ENCODE measurements around the gene DNAJC24. TPM values are rescaled to one million over a fixed set of nuclear protein-coding genes. Genes with fewer than 3 reads are reported as not detected.

DNAJC24 gene
- total and polyA plus RNA-seq, 2 of the 4 experiments (the other 2 are of a cell fraction): 8.2 to 8.9 TPM

- no peak overlapping the region for H2BK20ac ChIP-seq (ENCODE audit: low read depth, low read length)
- no peak overlapping the region for H2BK5ac ChIP-seq (ENCODE audit: low read depth, low read length, poor library complexity, severe bottlenecking)
- H2AK5ac ChIP-seq (ENCODE audit: low read depth, low read length): no peak overlapping the region
- no peak overlapping the region for H3K9ac ChIP-seq (ENCODE audit: low read depth, low read length)
- BruUV-seq (replicated peaks): no TSS peak
- intact Hi-C loops (cut with micrococcal nuclease) (no loop called here), dilution Hi-C loops (cut with HindIII; ENCODE audit: low sequenced_read_pairs, unreplicated experiment) (no loop called here), in situ Hi-C loops (cut with MboI; ENCODE audit: low sequenced_read_pairs) (no loop called here)
- no peak overlapping the region for H3K4ac ChIP-seq (ENCODE audit: low read depth, low read length)
- POLR2A ChIA-PET (ENCODE audit: unreplicated experiment): no interaction called here
- no peak overlapping the region for H2BK15ac ChIP-seq (ENCODE audit: low read depth, low read length)
- CTCF ChIA-PET: no interaction called here
- no peaks in the 10 kb centered on the region for H3K9me3 ChIP-seq (ENCODE audit: control insufficient read depth, insufficient read depth, low read length)
- no peaks in the 10 kb centered on the region for H3K36me3 ChIP-seq (ENCODE audit: control insufficient read depth, insufficient read depth, low read length)
- no peak overlapping the region for H2BK120ac ChIP-seq (ENCODE audit: low read depth, low read length)
- H3K4me1 ChIP-seq (ENCODE audit: control insufficient read depth, insufficient read depth, low read length): no peaks in the 10 kb centered on the region
- no peak overlapping the region for H3K4me3 ChIP-seq (ENCODE audit: insufficient read depth, low read depth, low read length)
- DNase-seq (no peak), ATAC-seq (ENCODE audit: low read depth) (no peak)
- no peak overlapping the region for H3K27ac ChIP-seq (ENCODE audit: insufficient read depth, low read length)
- no peak for TF ChIP-seq SMC3 (IDR thresholded peaks at IDR 0.05; ENCODE audit: low read depth, low read length)
- TF ChIP-seq RCOR1 (IDR thresholded peaks at IDR 0.05; ENCODE audit: insufficient replicate concordance, low read length): no peak
- no peak for TF ChIP-seq POLR2A (IDR thresholded peaks at IDR 0.05; ENCODE audit: low read depth, low read length)
- TF ChIP-seq CHD1 (IDR thresholded peaks at IDR 0.05; ENCODE audit: low read depth, low read length): no peak
- TF ChIP-seq FOS (IDR thresholded peaks at IDR 0.05; ENCODE audit: low read depth, low read length): no peak
- no peak for TF ChIP-seq MAZ (IDR thresholded peaks at IDR 0.05; ENCODE audit: borderline replicate concordance, low read depth, low read length)
- TF ChIP-seq RAD21 (IDR thresholded peaks at IDR 0.05; ENCODE audit: low read length): no peak
- no peak for TF ChIP-seq MAFK (IDR thresholded peaks at IDR 0.05; ENCODE audit: low read depth, low read length)
- TF ChIP-seq BHLHE40 (IDR thresholded peaks at IDR 0.05; ENCODE audit: low read depth, low read length): no peak
- no peak for TF ChIP-seq RFX5 (IDR thresholded peaks at IDR 0.05; ENCODE audit: low read depth, low read length)
- no peak for TF ChIP-seq NFE2L2 (IDR thresholded peaks at IDR 0.05; ENCODE audit: low read depth, low read length)
- TF ChIP-seq CTCF (conservative IDR thresholded peaks at IDR 0.05; ENCODE audit: low read depth, low read length): no peak
- TF ChIP-seq CEBPB (IDR thresholded peaks at IDR 0.05; ENCODE audit: low read depth, low read length): no peak
- TF ChIP-seq, protein P1, sequence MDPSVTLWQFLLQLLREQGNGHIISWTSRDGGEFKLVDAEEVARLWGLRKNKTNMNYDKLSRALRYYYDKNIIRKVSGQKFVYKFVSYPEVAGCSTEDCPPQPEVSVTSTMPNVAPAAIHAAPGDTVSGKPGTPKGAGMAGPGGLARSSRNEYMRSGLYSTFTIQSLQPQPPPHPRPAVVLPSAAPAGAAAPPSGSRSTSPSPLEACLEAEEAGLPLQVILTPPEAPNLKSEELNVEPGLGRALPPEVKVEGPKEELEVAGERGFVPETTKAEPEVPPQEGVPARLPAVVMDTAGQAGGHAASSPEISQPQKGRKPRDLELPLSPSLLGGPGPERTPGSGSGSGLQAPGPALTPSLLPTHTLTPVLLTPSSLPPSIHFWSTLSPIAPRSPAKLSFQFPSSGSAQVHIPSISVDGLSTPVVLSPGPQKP (IDR thresholded peaks at IDR 0.05; ENCODE audit: borderline replicate concordance, low read depth, low read length): no peak
- peaks cover 5% of the 10 kb centered on the region; the same call in 1 of the 2 replicates for H4K20me1 ChIP-seq (ENCODE audit: insufficient read depth, low read length)
- H3K23ac ChIP-seq (ENCODE audit: low read depth, low read length): no peak overlapping the region
- no peak overlapping the region for H4K8ac ChIP-seq (ENCODE audit: low read depth in 2 of 2, low read length in 2 of 2)
- no peaks in the 10 kb centered on the region for H3K79me1 ChIP-seq (ENCODE audit: low read depth in 1 of 2, low read length in 2 of 2)
- no peak overlapping the region for H3K14ac ChIP-seq (replicated peaks; ENCODE audit: low read depth, low read length)
- no peak overlapping the region for H4K91ac ChIP-seq (ENCODE audit: insufficient read depth, low read depth, low read length)
- no peak overlapping the region for H3K56ac ChIP-seq (ENCODE audit: extremely low read depth, insufficient read depth, low read length)
- H4K5ac ChIP-seq (ENCODE audit: low read depth, low read length): no peak overlapping the region
- H3K9me1 ChIP-seq (ENCODE audit: insufficient read depth, low read length): 0 out of 2 replicates have a peak, but pooled peaks cover 2% of the 10 kb centered on the region
- H3K18ac ChIP-seq (ENCODE audit: low read depth, low read length): no peak overlapping the region
- no peak overlapping the region for H2AFZ ChIP-seq (replicated peaks; ENCODE audit: low read length, poor library complexity)
- H2AK9ac ChIP-seq (replicated peaks; ENCODE audit: low read depth, low read length, poor library complexity): no peak overlapping the region
- H3K4me2 ChIP-seq (ENCODE audit: low read depth, low read length): no peak overlapping the region
- H3K27me3 ChIP-seq (ENCODE audit: control insufficient read depth, insufficient read depth, low read length): no peaks in the 10 kb centered on the region
Observed at GRCh38 chr11:31441296-31441695, 71.6 kb downstream of the DNAJC24 start.

All from IMR-90 (cell line).